DMS 273 treated with DMSO at 0.1 percent for 48 hours (cell line): ENCODE measurements around the gene DZIP1L.

Experiments
- DNase-seq: peaks from one replicate; lab custom pipeline; 2025; lab: John Stamatoyannopoulos, UW

The DZIP1L gene

DNA sequence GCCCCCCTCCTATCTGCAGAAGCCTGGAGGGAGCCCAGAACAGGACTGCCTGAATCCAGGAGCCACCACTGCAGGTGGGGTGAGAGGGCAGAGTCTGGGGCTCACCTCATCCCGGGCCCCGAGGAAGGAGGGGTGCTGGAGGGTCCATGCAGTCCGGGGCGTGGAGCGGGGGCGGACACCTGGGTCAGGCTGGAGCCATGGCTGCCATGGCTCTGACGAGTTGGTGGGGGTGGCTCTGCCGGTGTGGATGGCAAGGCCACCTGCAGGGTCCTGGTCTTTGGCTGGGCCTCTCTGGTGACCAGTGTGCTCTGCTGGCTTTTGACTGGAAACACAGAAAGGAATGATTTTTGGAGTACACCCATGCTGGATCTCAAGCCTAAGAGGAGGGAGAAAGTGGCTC lies 47.4 kb downstream of the DZIP1L start:
- DNase-seq = no peak

GRCh38 chr3:138066972-138067371 lies 48.4 kb downstream of the DZIP1L start:
- DNase-seq = no peak

- no peak for DNase-seq
These were observed 49.0 kb downstream of the DZIP1L start for GRCh38 chr3:138066383-138066782.

- DNase-seq = no peak
These were observed 49.5 kb downstream of the DZIP1L start for GRCh38 chr3:138065949-138066348.

DNA sequence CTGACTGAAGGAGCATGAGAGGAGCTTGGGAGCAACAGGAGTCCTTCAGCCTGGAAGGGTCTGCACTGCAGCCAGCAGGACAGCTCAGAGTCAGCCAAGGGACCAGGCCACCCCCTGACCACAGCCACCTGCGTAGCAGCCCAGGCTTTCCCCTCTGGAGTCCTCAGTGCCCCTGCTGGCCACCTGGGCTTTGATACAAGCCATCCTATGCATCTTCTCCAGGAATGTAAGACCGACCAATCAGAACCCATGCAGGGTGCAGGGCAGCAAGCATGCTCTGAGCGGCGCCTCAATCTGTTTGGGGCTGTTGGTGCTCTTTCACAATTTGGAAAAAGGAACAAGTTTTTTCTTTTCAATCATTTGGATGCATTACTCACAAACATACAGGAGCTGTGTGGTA lies 52.0 kb downstream of the DZIP1L start:
- DNase-seq = no peak

- DNase-seq = no peak
These were observed 52.8 kb downstream of the DZIP1L start for GRCh38 chr3:138062626-138063025.

DNA sequence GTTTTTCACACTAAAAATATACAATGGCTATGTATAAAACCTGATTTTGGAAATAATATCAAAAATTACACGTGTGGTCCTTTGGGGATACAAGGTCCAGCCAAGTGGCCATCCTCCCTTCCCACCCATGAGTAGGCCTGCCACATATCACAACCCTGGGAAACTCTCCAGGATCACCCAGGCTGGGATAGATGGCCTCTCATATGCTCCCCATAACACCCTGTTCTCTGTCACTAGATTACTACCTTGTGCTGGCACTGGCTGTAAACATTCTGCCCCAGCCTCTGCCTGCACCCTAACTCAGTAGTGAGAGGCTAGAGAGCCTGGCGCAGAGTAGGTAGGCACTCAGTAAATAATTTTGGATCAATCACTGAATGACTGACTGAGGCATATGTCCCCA lies 53.4 kb downstream of the DZIP1L start:
- no peak for DNase-seq

GRCh38 chr3:138060792-138061191 lies 54.6 kb downstream of the DZIP1L start:
- DNase-seq = no peak

- DNase-seq = no peak
These were observed 56.1 kb downstream of the DZIP1L start for GRCh38 chr3:138059261-138059660.

DNA sequence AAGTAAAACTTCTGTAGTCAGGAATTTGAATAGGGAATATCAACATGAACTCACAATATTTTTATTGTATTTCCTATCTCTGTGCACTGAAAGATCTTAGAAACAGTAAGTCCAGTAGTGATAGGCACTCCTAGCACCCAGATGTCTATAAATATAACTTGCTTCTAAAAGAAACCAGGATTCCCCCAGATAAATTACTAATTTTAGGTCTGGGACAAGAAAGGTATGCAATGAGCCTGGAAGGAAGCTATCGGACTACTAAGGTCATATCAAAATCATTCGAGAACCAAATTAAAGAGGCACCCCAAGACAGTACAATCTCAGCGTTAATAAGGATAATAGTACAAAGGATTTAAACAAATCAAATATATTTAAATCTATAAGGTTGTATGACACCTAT lies 58.0 kb downstream of the DZIP1L start:
- DNase-seq = no peak

GRCh38 chr3:138054057-138054456 lies 61.4 kb downstream of the DZIP1L start:
- no peak for DNase-seq

DNA sequence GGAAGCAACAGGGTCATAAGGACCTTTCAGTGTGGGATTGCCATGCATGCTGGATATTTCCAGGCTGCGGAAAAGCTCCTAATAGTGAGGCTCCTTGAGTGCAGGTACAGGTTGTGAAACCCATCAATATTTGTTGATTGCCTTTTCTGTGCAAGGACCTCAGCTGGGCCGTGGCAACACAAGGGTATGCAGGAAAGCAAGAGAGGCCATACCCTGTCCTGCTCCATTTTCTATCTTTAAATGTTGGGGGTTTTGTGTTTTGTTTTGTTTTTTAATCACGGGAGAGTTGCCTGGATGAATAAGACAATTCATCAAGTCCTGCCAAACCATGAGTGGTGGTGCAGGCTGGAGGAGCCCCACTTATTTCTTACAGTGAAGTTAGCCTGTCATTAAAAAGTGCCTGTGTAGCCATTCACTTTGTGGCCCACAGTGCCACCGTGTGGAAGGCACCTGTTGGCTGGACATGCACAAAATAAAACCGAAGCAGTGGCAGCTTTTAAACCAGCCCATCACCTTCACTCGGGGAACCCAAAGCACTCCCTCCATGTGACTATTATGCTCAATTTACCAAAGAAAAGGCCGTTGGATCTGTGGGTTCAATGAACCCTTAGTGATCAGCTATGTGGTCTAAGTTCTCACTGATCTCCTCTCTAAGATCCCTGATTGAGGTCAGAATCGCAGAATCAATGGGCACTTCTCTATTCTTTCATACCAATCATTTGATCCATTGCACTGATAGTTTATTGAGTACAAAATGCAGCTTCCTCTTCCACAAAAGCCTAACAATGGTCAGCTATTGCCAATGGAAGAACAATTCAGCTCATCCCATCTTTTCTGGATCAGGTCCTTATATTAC lies 63.2 kb downstream of the DZIP1L start:
- DNase-seq = no peak

- DNase-seq = no peak
These were observed 66.1 kb downstream of the DZIP1L start for GRCh38 chr3:138049157-138049919.

GRCh38 chr3:138047596-138048158 lies 67.7 kb downstream of the DZIP1L start:
- no peak for DNase-seq

DNA sequence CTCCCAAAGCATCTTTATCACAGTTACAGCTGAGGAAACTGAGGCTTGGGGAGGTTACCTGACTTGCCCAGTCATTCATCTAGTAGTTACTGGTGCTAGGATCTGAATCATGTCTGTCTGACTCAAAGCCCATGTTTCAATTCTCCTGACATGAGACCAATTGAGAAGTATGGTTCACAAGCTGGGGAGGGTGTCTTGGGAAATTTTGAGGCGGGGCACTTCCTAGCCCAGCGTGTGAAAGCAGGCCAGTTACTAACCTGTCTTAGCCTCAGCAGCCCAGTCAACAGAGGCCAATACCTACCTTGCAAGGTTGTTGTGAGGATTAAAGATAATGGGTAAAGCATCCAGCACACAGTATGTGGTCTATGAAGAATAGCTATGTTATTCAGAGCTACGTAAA lies 68.5 kb downstream of the DZIP1L start:
- no peak for DNase-seq

DNA sequence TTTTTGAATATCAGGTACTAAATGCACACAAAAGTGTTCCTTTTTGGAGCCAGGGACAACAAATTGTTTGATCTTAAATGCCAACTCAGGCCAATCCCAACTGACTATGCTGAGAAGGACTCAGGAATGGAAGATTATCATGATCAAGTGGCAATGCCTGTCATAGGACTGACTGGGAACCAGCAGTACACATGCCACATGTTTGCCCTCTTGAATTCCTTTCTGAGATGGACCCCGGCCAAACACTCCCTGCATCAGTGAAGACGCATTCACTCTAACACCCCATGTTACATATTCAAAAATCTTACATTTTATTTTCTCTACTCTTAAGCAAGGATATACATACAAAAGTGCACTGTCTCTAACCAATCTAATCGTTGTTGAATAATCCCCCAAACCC lies 69.3 kb downstream of the DZIP1L start:
- no peak for DNase-seq

- DNase-seq = no peak
These were observed 72.0 kb downstream of the DZIP1L start for GRCh38 chr3:138043266-138044029.

- no peak for DNase-seq
These were observed 73.4 kb downstream of the DZIP1L start for GRCh38 chr3:138042043-138042442.

DNA sequence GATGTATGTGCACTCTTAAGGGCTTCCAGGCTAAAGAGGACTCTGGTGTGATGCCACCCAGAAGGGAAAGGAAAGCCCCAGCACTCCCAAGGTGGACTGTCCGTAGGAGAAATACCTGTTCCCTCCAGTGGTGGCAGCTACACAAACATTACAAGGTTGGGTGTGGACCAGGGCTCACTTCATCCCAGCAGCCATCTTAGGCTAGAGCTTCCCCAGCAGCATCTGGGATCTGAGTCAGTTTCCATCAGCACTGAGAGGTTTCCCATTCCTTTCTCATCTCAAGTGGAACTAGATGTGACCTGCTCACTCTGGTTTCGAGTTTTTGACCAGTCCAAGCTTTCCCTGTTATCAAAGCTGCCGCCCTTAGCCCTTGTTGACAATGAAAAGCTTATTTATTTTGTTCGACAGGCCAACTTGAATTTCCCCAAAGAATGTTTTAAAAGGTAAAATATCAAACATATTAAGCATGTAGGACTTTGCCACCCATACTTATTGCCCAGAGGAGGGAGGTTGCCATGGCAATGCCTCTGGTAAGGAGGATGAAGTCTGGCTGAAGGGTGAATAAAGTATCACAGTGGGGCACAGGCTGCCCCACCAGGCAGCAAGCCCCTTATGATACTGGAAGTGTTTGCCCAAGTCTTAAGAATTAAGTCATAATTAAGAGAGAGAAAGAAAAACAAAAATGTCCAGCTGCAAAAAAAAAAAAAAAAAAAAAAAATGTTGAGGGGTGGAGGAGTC lies 76.5 kb downstream of the DZIP1L start:
- DNase-seq = no peak

- DNase-seq = no peak
These were observed 78.8 kb downstream of the DZIP1L start for GRCh38 chr3:138036572-138036971.

- no peak for DNase-seq
These were observed 80.5 kb downstream of the DZIP1L start for GRCh38 chr3:138034918-138035317.
